ENCODE data around the gene MYBBP1A. TPM values are rescaled to one million over a fixed set of nuclear protein-coding genes. Genes with fewer than 3 reads are reported as not detected.

MYBBP1A gene
- total RNA-seq, 1 donor from 2014 or later = 108 TPM

GRCh38 chr17:4536742-4537411 lies 18.3 kb downstream of the MYBBP1A start:
- ATAC-seq (ENCODE audit: low read depth) (no peak), DNase-seq (no peak)
- ChIA-PET CTCF (no interaction called here), POLR2A (interaction anchor here (1.0 kb wide), 1 partner anchor 17 kb away, joined by 3 read pairs; no protein-coding TSS in a partner anchor)
- intact Hi-C loops (cut with micrococcal nuclease) = loop anchor here (10.0 kb wide), 1 partner anchor 112 kb away; no protein-coding TSS in a partner anchor
- Mint-ChIP-seq H3K4me3 (no peak overlapping the region), H3K36me3 (ENCODE audit: low read depth) (peaks cover 25% of the 10 kb centered on the region), H3K27ac (no peak overlapping the region), H3K4me1 (peaks cover 1% of the 10 kb centered on the region), H3K27me3 (peaks cover 4% of the 10 kb centered on the region), H3K9me3 (no peaks in the 10 kb centered on the region)
- no peak for TF ChIP-seq CTCF (IDR thresholded peaks at IDR 0.05)

DNA sequence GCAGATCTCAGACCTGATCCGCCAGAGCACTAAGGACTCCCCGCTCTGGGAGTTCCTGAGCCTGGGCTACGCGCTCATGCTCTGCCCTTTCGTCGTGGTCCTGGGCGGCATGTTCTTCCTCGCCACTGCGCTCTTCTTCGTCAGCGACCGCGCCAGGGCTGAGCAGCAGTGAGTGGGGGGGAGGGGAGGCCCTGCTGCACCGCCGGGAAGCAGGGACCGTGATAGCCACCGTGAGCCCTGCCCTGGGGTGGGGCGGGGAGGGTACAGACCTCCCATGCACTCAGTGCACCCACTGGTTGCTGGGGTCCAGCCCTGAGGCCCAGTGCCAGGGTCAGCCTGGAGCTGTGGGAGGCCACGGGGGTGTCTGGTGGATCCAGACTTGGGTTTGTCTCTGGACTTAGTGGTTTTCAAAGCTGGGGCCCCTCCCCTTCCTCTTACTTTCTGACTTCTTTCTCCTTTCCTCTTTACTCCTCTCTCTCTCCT lies 18.9 kb downstream of the MYBBP1A start:
- ChIA-PET CTCF (no interaction called here), POLR2A (interaction anchor here (1.0 kb wide), 1 partner anchor 18 kb away, joined by 3 read pairs; no protein-coding TSS in a partner anchor)
- H3K27ac Mint-ChIP-seq = no peak overlapping the region
- H3K4me1 Mint-ChIP-seq = peaks cover 1% of the 10 kb centered on the region
- peaks cover 21% of the 10 kb centered on the region for H3K36me3 Mint-ChIP-seq (ENCODE audit: low read depth)
- no peak overlapping the region for H3K4me3 Mint-ChIP-seq
- H3K27me3 Mint-ChIP-seq = peaks cover 4% of the 10 kb centered on the region
- intact Hi-C loops (cut with micrococcal nuclease) = loop anchor here (10.0 kb wide), 1 partner anchor 111 kb away; no protein-coding TSS in a partner anchor
- no peak for ATAC-seq (ENCODE audit: low read depth)
- DNase-seq = no peak
- no peaks in the 10 kb centered on the region for H3K9me3 Mint-ChIP-seq
- TF ChIP-seq CTCF (IDR thresholded peaks at IDR 0.05) = no peak

DNA sequence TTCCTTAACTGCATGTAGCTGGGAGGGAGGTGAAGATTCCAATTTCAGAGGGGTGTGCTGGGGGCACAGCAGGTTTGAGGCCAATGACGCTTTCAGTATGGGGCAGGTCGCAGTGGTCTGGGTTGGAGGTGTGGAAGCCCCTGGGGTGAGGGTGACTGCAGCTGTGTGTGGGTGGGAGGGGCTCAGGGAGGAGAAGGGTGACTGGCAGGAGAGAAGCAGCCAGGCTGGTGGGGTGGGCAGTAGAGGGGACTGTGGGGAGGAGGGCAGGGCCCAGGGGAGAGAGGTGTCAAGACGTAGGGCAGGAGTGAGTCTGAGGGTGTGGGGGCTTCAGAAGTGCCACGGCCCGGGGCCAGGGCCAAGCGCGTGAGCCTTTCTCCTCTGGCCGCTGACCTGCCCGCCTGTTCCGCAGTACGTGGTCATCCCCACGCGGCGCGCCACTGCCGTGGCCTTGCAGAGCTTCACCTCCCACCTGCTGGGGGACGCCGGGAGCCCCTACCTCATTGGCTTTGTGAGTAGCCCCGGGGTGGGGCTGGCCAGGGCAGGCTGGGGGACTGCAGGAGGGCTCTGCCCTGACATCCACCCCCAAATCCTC lies 19.4 kb downstream of the MYBBP1A start:
- CTCF ChIA-PET = no interaction called here
- POLR2A ChIA-PET = no interaction called here
- no peak for DNase-seq
- Mint-ChIP-seq H3K27ac (no peak overlapping the region), H3K36me3 (ENCODE audit: low read depth) (peaks cover 16% of the 10 kb centered on the region), H3K4me1 (peaks cover 1% of the 10 kb centered on the region), H3K9me3 (no peaks in the 10 kb centered on the region), H3K4me3 (no peak overlapping the region), H3K27me3 (peaks cover 4% of the 10 kb centered on the region)
- intact Hi-C loops (cut with micrococcal nuclease) = loop anchor here (10.0 kb wide), 1 partner anchor 111 kb away; no protein-coding TSS in a partner anchor
- no peak for ATAC-seq (ENCODE audit: low read depth)
- no peak for TF ChIP-seq CTCF (IDR thresholded peaks at IDR 0.05)

DNA sequence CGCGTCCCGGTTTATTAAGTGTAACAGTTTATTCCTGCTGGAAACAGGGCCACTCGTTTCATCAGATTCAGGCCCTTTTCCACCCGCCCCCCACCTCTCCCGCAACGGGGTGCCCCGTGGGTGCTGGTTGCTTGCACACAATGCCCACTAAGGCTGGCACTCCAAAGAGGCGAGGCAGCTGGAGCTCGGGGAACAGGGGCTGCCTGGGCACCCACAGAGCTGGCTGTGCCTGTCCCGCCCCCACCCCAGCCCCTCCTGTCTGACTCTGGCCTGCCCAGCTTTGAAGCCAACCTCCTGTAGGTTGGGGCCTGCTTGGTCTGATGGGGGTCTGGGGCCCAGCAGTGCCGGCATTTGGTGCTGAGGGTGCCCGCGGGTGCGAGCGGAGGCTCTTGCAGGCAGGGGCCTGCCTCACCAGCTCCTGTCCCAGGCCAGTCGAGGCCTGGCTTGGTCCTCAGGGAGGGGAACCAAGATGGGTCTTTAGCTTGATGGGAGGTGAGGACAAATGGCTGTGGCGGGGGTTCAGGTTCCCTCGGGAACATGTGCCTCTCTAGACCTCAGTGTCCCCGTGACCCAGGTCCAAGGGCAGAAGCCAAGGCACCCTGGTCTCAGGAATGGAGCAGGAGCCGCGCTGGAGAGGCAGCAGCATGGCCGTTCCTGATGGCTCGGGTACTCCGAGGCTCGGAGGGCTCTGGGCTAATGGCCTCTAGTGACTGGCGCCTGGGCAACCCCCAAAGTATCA lies 20.1 kb downstream of the MYBBP1A start:
- no peaks in the 10 kb centered on the region for H3K9me3 Mint-ChIP-seq
- ATAC-seq (ENCODE audit: low read depth) (no peak), DNase-seq (no peak)
- TF ChIP-seq CTCF (IDR thresholded peaks at IDR 0.05) = no peak
- peaks cover 12% of the 10 kb centered on the region for H3K36me3 Mint-ChIP-seq (ENCODE audit: low read depth)
- peaks cover 1% of the 10 kb centered on the region for H3K4me1 Mint-ChIP-seq
- CTCF ChIA-PET = no interaction called here
- no peak overlapping the region for H3K4me3 Mint-ChIP-seq
- intact Hi-C loops (cut with micrococcal nuclease) = loop anchor here (10.0 kb wide), 1 partner anchor 110 kb away; no protein-coding TSS in a partner anchor
- H3K27me3 Mint-ChIP-seq = peaks cover 4% of the 10 kb centered on the region
- H3K27ac Mint-ChIP-seq = no peak overlapping the region
- POLR2A ChIA-PET = interaction anchor here (1.0 kb wide), 1 partner anchor 36 kb away, joined by 5 read pairs; no protein-coding TSS in a partner anchor
